ACC112 (cell line): ENCODE data around the gene IDH2.

Experiments used
- H2AFZ ChIP-seq: fragments of 200-600 bp; sonication (generic); one replicate; pipeline ENCODE4 v1.6.0; 2017; ENCODE audit warnings: antibody characterized with exemption, low read length; ENCODE audit not compliant: unreplicated experiment
- H3K27ac ChIP-seq: fragments of 200-600 bp; sonication (generic); 2 replicates; pipeline ENCODE4 v1.5.1; 2014; ENCODE audit warnings: low read depth, mild to moderate bottlenecking, antibody characterized with exemption, low read length, moderate library complexity
- H3K27me3 ChIP-seq: fragments of 200-600 bp; sonication (generic); 2 replicates; pipeline ENCODE4 v1.6.1; 2014; ENCODE audit warnings: mild to moderate bottlenecking, antibody characterized with exemption, low read length, moderate library complexity, mixed read lengths; ENCODE audit not compliant: insufficient read depth
- H3K36me3 ChIP-seq: fragments of 200-600 bp; sonication (generic); 2 replicates; pipeline ENCODE4 v1.6.1; 2016; ENCODE audit warnings: mild to moderate bottlenecking, antibody characterized with exemption, low read length, moderate library complexity, mixed read lengths; ENCODE audit not compliant: insufficient read depth
- H3K4me1 ChIP-seq: fragments of 200-600 bp; sonication (generic); one replicate; pipeline ENCODE4 v1.6.1; 2016; ENCODE audit warnings: low read length, mixed read lengths; ENCODE audit not compliant: insufficient read depth, unreplicated experiment, control insufficient read depth
- H3K4me3 ChIP-seq: fragments of 200-600 bp; sonication (generic); 2 replicates; pipeline ENCODE4 v1.5.1; 2014; ENCODE audit warnings: mild to moderate bottlenecking, low read depth, low read length
- H3K79me2 ChIP-seq: fragments of 200-600 bp; sonication (generic); one replicate; pipeline ENCODE4 v1.6.0; 2016; ENCODE audit warnings: low read length; ENCODE audit not compliant: control insufficient read depth, unreplicated experiment, insufficient read depth

The IDH2 gene

GRCh38 chr15:90035095-90035839 lies 67.0 kb downstream of the IDH2 start:
- peaks cover 71% of the 10 kb centered on the region for H3K4me1 ChIP-seq

GRCh38 chr15:90033448-90033847 lies 68.8 kb downstream of the IDH2 start:
- no peaks in the 10 kb centered on the region for H3K27me3 ChIP-seq
- H3K27ac ChIP-seq: no peak overlapping the region
- H2AFZ ChIP-seq: no peak overlapping the region
- peaks cover 70% of the 10 kb centered on the region for H3K4me1 ChIP-seq
- no peaks in the 10 kb centered on the region for H3K36me3 ChIP-seq
- no peak overlapping the region for H3K4me3 ChIP-seq
- H3K79me2 ChIP-seq: peaks cover 35% of the 10 kb centered on the region

More at GRCh38 chr15:90035095-90035839, 67.0 kb downstream of the IDH2 start:
- no peaks in the 10 kb centered on the region for H3K27me3 ChIP-seq
- H3K4me3 ChIP-seq: no peak overlapping the region
- H3K79me2 ChIP-seq: peaks cover 38% of the 10 kb centered on the region
- H3K36me3 ChIP-seq: no peaks in the 10 kb centered on the region
- no peak overlapping the region for H2AFZ ChIP-seq
- no peak overlapping the region for H3K27ac ChIP-seq
